NCI-H1417 (cell line): ENCODE data around the gene HOXA6.
A peak's percentile ranks its signal among the peaks of the same experiment; 100 is the strongest.

ENCODE experiments used
- DNase-seq, 3 experiments: peaks; one replicate each; lab custom pipeline; 2025; lab: John Stamatoyannopoulos, UW

Gene HOXA6

GRCh38 chr7:27161214-27161720, 13.7 kb upstream of the HOXA6 start:
- DNase-seq: no peak

- DNase-seq: peak; percentile 87 to 92 (median 89)
Observed at GRCh38 chr7:27160546-27161213, 13.1 kb upstream of the HOXA6 start.

- peak in 1 of 3 experiments; percentile 50 for DNase-seq
Observed at GRCh38 chr7:27160145-27160545, 12.6 kb upstream of the HOXA6 start.

- no peak for DNase-seq
Observed at GRCh38 chr7:27159266-27160144, 11.9 kb upstream of the HOXA6 start.

GRCh38 chr7:27158436-27159265, 11.1 kb upstream of the HOXA6 start:
- no peak for DNase-seq

- no peak for DNase-seq
Observed at GRCh38 chr7:27157702-27158431, 10.3 kb upstream of the HOXA6 start.

GRCh38 chr7:27156916-27157701, 9.5 kb upstream of the HOXA6 start:
- DNase-seq: no peak

GRCh38 chr7:27156508-27156898, 8.9 kb upstream of the HOXA6 start, which contains the start of gene HOXA7:
HOXA7 (minus strand) TSS chr7:27156675; CDS start chr7:27156545, 130 bp downstream.
- DNase-seq: peak in 1 of 3 experiments; percentile 61

- DNase-seq: no peak
Observed at GRCh38 chr7:27155816-27156507, 8.4 kb upstream of the HOXA6 start.

GRCh38 chr7:27154901-27155815, 7.6 kb upstream of the HOXA6 start:
- DNase-seq: no peak

- no peak for DNase-seq
Observed at GRCh38 chr7:27154369-27154768, 6.8 kb upstream of the HOXA6 start.

- no peak for DNase-seq
Observed at GRCh38 chr7:27153526-27153925, 6.0 kb upstream of the HOXA6 start.

- no peak for DNase-seq
Observed at GRCh38 chr7:27152816-27153442, 5.4 kb upstream of the HOXA6 start.

GRCh38 chr7:27151931-27152815, 4.6 kb upstream of the HOXA6 start, which contains the start of gene HOXA3:
HOXA3 (minus strand) TSS chr7:27152583; CDS start chr7:27110640, 41,943 bp downstream.
- peak in 2 of 3 experiments; percentile 51 to 70 for DNase-seq

GRCh38 chr7:27151341-27151930, 3.9 kb upstream of the HOXA6 start:
- DNase-seq: no peak

- peak; percentile 90 to 96 (median 95) for DNase-seq
Observed at GRCh38 chr7:27150568-27151340, 3.2 kb upstream of the HOXA6 start.
